ENCODE results near the gene LRCH4. TPM values are rescaled to one million over a fixed set of nuclear protein-coding genes. Genes with fewer than 3 reads are reported as not detected.

Gene LRCH4
- total RNA-seq, 1 experiment from 2014 or later: 66.4 TPM

GRCh38 chr7:100566018-100566531 is 19.9 kb downstream of the LRCH4 start:
- TSS peak; percentile 59 for BruUV-seq (replicated peaks)
- ATAC-seq (no peak), DNase-seq (ENCODE audit: low read depth, low spot score) (no peak)
- H3K27ac ChIP-seq (ENCODE audit: low read length): no peak overlapping the region
- POLR2A ChIA-PET: no interaction called here
- H3K9me3 ChIP-seq (ENCODE audit: control insufficient read depth, insufficient read depth, low read depth, low read length): no peaks in the 10 kb centered on the region
- H3K4me3 ChIP-seq (ENCODE audit: low read depth in 2 of 2, low read length in 2 of 2): no peak overlapping the region
- in situ Hi-C loops (cut with HindIII; ENCODE audit: low pct_unique_long_range_greater_than_20kb, low sequenced_read_pairs): no loop called here
- CTCF ChIA-PET: interaction anchor here (0.6 to 0.7 kb wide), 2 partner anchors 60 to 100 kb away, joined by 5 to 8 read pairs; no protein-coding TSS in a partner anchor
- H3K27me3 ChIP-seq (ENCODE audit: control insufficient read depth, insufficient read depth, low read length): no peaks in the 10 kb centered on the region
- TF ChIP-seq SIN3A (IDR thresholded peaks at IDR 0.05; ENCODE audit: borderline replicate concordance, insufficient read depth, low read depth, low read length): no peak
- TF ChIP-seq TCF7L2 (IDR thresholded peaks at IDR 0.05; ENCODE audit: low read depth, low read length): no peak
- TF ChIP-seq POLR2AphosphoS5 (IDR thresholded peaks at IDR 0.05; ENCODE audit: low read depth, low read length): no peak
- no peak for TF ChIP-seq REST (IDR thresholded peaks at IDR 0.05; ENCODE audit: insufficient read depth in 1 of 2, low read depth in 2 of 2, low read length in 1 of 2)
- TF ChIP-seq CTCF (IDR thresholded peaks at IDR 0.05): no peak
- intact Hi-C loops (cut with micrococcal nuclease; ENCODE audit: unreplicated experiment): no loop called here
- H3K4me1 ChIP-seq (ENCODE audit: control insufficient read depth, insufficient read depth, low read length): peaks cover 32% of the 10 kb centered on the region
- no peaks in the 10 kb centered on the region for H3K36me3 ChIP-seq (ENCODE audit: control insufficient read depth, insufficient read depth, low read length)

- no peak for ATAC-seq
- in situ Hi-C loops (cut with HindIII; ENCODE audit: low pct_unique_long_range_greater_than_20kb, low sequenced_read_pairs): no loop called here
Observed at GRCh38 chr7:100565133-100565571, 20.8 kb downstream of the LRCH4 start.

More at GRCh38 chr7:100565133-100565571, 20.8 kb downstream of the LRCH4 start:
- no peak overlapping the region for H3K27ac ChIP-seq (ENCODE audit: low read length)
- ChIA-PET CTCF (interaction anchor here (1.4 kb wide), 1 partner anchor 82 kb away, joined by 6 read pairs; no protein-coding TSS in a partner anchor), POLR2A (interaction anchor here (0.7 kb wide), 1 partner anchor 647 kb away, joined by 3 read pairs; no protein-coding TSS in a partner anchor)
- H3K9me3 ChIP-seq (ENCODE audit: control insufficient read depth, insufficient read depth, low read depth, low read length): no peaks in the 10 kb centered on the region
- no peak overlapping the region for H3K4me3 ChIP-seq (ENCODE audit: low read depth in 2 of 2, low read length in 2 of 2)
- peaks cover 25% of the 10 kb centered on the region for H3K4me1 ChIP-seq (ENCODE audit: control insufficient read depth, insufficient read depth, low read length)
- intact Hi-C loops (cut with micrococcal nuclease; ENCODE audit: unreplicated experiment): no loop called here
- no peaks in the 10 kb centered on the region for H3K36me3 ChIP-seq (ENCODE audit: control insufficient read depth, insufficient read depth, low read length)
- no peak for TF ChIP-seq REST (IDR thresholded peaks at IDR 0.05; ENCODE audit: insufficient read depth in 1 of 2, low read depth in 2 of 2, low read length in 1 of 2)
- TF ChIP-seq POLR2AphosphoS5 (IDR thresholded peaks at IDR 0.05; ENCODE audit: low read depth, low read length): no peak
- no peak for TF ChIP-seq TCF7L2 (IDR thresholded peaks at IDR 0.05; ENCODE audit: low read depth, low read length)
- TF ChIP-seq SIN3A (IDR thresholded peaks at IDR 0.05; ENCODE audit: borderline replicate concordance, insufficient read depth, low read depth, low read length): no peak
- TF ChIP-seq CTCF (IDR thresholded peaks at IDR 0.05): no peak
- H3K27me3 ChIP-seq (ENCODE audit: control insufficient read depth, insufficient read depth, low read length): no peaks in the 10 kb centered on the region
- DNase-seq (ENCODE audit: low read depth, low spot score): no peak
- BruUV-seq (replicated peaks): no TSS peak
